ENCODE data around the gene KIAA1217. TPM values are rescaled to one million over a fixed set of nuclear protein-coding genes. Genes with fewer than 3 reads are reported as not detected.

Gene KIAA1217
- polyA plus RNA-seq, 3 donors: not detected

DNA sequence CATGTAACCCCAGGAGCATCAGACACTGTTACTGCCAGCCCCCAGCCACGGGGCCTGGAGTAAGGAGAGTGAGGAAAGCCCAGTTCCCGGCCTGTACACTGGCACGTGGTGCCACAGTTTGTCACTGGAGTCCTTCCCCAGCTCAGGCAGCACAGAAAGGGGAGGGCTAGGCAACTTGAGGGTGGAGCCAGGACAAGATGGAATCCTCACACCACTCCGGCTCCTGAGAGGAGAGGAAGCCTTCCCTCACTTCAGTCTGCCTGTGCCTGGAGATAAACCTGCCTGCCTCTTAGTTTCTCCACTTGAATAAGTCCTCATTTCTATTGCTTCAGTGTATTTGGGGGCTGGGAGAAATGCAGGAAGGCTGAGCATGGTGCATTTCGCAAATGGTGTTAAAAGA lies 176.0 kb downstream of the KIAA1217 start:
- Mint-ChIP-seq H3K9me3 (peaks cover 0 to 4% (median 0%) of the 10 kb centered on the region in 7 donors), H3K27me3 (ENCODE audit: low read depth in 3 of 3) (peaks cover 0 to 4% (median 0%) of the 10 kb centered on the region in 3 donors), H3K36me3 (no peaks in the 10 kb centered on the region), H3K27ac (no peak overlapping the region), H3K4me3 (no peak overlapping the region), H3K4me1 (no peaks in the 10 kb centered on the region)
- TF ChIP-seq, protein P1, sequence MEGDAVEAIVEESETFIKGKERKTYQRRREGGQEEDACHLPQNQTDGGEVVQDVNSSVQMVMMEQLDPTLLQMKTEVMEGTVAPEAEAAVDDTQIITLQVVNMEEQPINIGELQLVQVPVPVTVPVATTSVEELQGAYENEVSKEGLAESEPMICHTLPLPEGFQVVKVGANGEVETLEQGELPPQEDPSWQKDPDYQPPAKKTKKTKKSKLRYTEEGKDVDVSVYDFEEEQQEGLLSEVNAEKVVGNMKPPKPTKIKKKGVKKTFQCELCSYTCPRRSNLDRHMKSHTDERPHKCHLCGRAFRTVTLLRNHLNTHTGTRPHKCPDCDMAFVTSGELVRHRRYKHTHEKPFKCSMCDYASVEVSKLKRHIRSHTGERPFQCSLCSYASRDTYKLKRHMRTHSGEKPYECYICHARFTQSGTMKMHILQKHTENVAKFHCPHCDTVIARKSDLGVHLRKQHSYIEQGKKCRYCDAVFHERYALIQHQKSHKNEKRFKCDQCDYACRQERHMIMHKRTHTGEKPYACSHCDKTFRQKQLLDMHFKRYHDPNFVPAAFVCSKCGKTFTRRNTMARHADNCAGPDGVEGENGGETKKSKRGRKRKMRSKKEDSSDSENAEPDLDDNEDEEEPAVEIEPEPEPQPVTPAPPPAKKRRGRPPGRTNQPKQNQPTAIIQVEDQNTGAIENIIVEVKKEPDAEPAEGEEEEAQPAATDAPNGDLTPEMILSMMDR (IDR thresholded peaks at IDR 0.05): no peak
- intact Hi-C loops (cut with micrococcal nuclease): no loop called here
- WGBS (ENCODE audit: insufficient coverage): 70% methylated on average over 4 of the region's 5 CpGs
- no peaks in the 10 kb centered on the region for H3K36me3 ChIP-seq (replicated peaks in 1 of 2; ENCODE audit: control insufficient read depth in 1 of 2, insufficient read depth in 2 of 2, low read length in 2 of 2)
- H3K4me2 ChIP-seq (replicated peaks; ENCODE audit: extremely low read depth, low read length, poor library complexity, severe bottlenecking): no peak overlapping the region
- no peak for DNase-seq
- no peaks in the 10 kb centered on the region for H4K20me1 ChIP-seq (ENCODE audit: insufficient read depth, low read length)
- no peak overlapping the region for H2AFZ ChIP-seq (ENCODE audit: insufficient read depth, low read depth, low read length, poor library complexity, severe bottlenecking)
- H3K4me1 ChIP-seq (ENCODE audit: control insufficient read depth in 1 of 2, insufficient read depth in 2 of 2, low read length in 2 of 2): no peaks in the 10 kb centered on the region
- H3K9ac ChIP-seq (ENCODE audit: insufficient read depth, low read length, poor library complexity, severe bottlenecking): no peak overlapping the region
- no peaks in the 10 kb centered on the region for H3K79me2 ChIP-seq (ENCODE audit: insufficient read depth, low read length)
- no peak overlapping the region for H3K27ac ChIP-seq (ENCODE audit: low read depth in 1 of 2, low read length in 2 of 2)
- H3K27me3 ChIP-seq (ENCODE audit: control insufficient read depth in 2 of 2, insufficient read depth in 2 of 2, low read length in 2 of 2): no peaks in the 10 kb centered on the region
- no peaks in the 10 kb centered on the region for H3K9me3 ChIP-seq (replicated peaks in 1 of 2; ENCODE audit: control insufficient read depth in 1 of 2, insufficient read depth in 1 of 2, low read length in 2 of 2)
- H3K4me3 ChIP-seq (replicated peaks in 1 of 3; ENCODE audit: low read depth in 2 of 3, low read length in 3 of 3): no peak overlapping the region

GRCh38 chr10:24385776-24386175 lies 176.8 kb downstream of the KIAA1217 start:
- Mint-ChIP-seq H3K4me1 (no peaks in the 10 kb centered on the region), H3K9me3 (peaks cover 0 to 4% (median 0%) of the 10 kb centered on the region in 7 donors), H3K36me3 (no peaks in the 10 kb centered on the region), H3K4me3 (no peak overlapping the region), H3K27me3 (ENCODE audit: low read depth in 3 of 3) (peaks cover 0 to 4% (median 0%) of the 10 kb centered on the region in 3 donors), H3K27ac (no peak overlapping the region)
- no peaks in the 10 kb centered on the region for H4K20me1 ChIP-seq (ENCODE audit: insufficient read depth, low read length)
- H2AFZ ChIP-seq (ENCODE audit: insufficient read depth, low read depth, low read length, poor library complexity, severe bottlenecking): no peak overlapping the region
- no peaks in the 10 kb centered on the region for H3K27me3 ChIP-seq (ENCODE audit: control insufficient read depth in 2 of 2, insufficient read depth in 2 of 2, low read length in 2 of 2)
- no peaks in the 10 kb centered on the region for H3K79me2 ChIP-seq (ENCODE audit: insufficient read depth, low read length)
- no peak overlapping the region for H3K4me2 ChIP-seq (replicated peaks; ENCODE audit: extremely low read depth, low read length, poor library complexity, severe bottlenecking)
- H3K27ac ChIP-seq (ENCODE audit: low read depth in 1 of 2, low read length in 2 of 2): no peak overlapping the region
- no peak overlapping the region for H3K4me3 ChIP-seq (replicated peaks in 1 of 3; ENCODE audit: low read depth in 2 of 3, low read length in 3 of 3)
- intact Hi-C loops (cut with micrococcal nuclease): no loop called here
- no peaks in the 10 kb centered on the region for H3K4me1 ChIP-seq (ENCODE audit: control insufficient read depth in 1 of 2, insufficient read depth in 2 of 2, low read length in 2 of 2)
- TF ChIP-seq, protein P1 (IDR thresholded peaks at IDR 0.05): no peak
- H3K9me3 ChIP-seq (replicated peaks in 1 of 2; ENCODE audit: control insufficient read depth in 1 of 2, insufficient read depth in 1 of 2, low read length in 2 of 2): no peaks in the 10 kb centered on the region
- H3K9ac ChIP-seq (ENCODE audit: insufficient read depth, low read length, poor library complexity, severe bottlenecking): no peak overlapping the region
- DNase-seq: no peak
- WGBS (ENCODE audit: insufficient coverage): 54% methylated on average over 4 of the region's 7 CpGs
- H3K36me3 ChIP-seq (replicated peaks in 1 of 2; ENCODE audit: control insufficient read depth in 1 of 2, insufficient read depth in 2 of 2, low read length in 2 of 2): no peaks in the 10 kb centered on the region
